ENCODE results near the gene GAN.

DNA sequence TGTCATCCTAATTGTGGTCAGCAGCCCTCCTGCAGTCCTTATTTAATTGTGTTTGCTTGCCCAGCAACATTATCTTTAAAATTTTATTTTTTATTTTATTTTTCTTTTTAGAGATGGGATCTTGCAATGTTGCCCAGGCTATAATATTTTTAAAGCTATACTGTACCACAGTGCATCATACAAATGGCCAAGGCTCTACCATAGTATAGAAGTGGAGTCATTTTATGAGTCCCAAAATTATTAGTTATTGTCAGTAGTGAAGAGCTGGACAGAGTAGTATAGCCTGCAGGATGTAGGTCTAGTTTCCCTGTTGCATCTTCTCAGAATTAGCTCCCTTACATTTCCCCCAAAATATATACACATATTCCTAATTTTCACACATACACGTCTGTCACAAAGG is 44.1 kb downstream of the GAN start:
- TF ChIP-seq POLR2A (IDR thresholded peaks at IDR 0.05; ENCODE audit: borderline replicate concordance, extremely low read depth, insufficient read depth, insufficient read length) (no peak), EZH2 (IDR thresholded peaks at IDR 0.05) (no peak), JUND (IDR thresholded peaks at IDR 0.05) (no peak), ZFX (IDR thresholded peaks at IDR 0.05) (no peak), RAD21 (IDR thresholded peaks at IDR 0.05; ENCODE audit: low read depth) (no peak), SRF (IDR thresholded peaks at IDR 0.05; ENCODE audit: low read depth) (no peak)
- TF ChIP-seq, protein P1, sequence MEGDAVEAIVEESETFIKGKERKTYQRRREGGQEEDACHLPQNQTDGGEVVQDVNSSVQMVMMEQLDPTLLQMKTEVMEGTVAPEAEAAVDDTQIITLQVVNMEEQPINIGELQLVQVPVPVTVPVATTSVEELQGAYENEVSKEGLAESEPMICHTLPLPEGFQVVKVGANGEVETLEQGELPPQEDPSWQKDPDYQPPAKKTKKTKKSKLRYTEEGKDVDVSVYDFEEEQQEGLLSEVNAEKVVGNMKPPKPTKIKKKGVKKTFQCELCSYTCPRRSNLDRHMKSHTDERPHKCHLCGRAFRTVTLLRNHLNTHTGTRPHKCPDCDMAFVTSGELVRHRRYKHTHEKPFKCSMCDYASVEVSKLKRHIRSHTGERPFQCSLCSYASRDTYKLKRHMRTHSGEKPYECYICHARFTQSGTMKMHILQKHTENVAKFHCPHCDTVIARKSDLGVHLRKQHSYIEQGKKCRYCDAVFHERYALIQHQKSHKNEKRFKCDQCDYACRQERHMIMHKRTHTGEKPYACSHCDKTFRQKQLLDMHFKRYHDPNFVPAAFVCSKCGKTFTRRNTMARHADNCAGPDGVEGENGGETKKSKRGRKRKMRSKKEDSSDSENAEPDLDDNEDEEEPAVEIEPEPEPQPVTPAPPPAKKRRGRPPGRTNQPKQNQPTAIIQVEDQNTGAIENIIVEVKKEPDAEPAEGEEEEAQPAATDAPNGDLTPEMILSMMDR (IDR thresholded peaks at IDR 0.05 in 2 of 3, conservative IDR thresholded peaks at IDR 0.05 in 1 of 3; ENCODE audit: borderline replicate concordance in 1 of 3, insufficient read depth in 1 of 3, low read depth in 2 of 3, low read length in 2 of 3): no peak

Measured in HCT116 (cell line).